GM23248 (cell line): ENCODE measurements around the gene GARRE1. TPM values are rescaled to one million over a fixed set of nuclear protein-coding genes. Genes with fewer than 3 reads are reported as not detected.
A peak's percentile ranks its signal among the peaks of the same experiment; 100 is the strongest.

Experiments used
- DNase-seq: peaks from one replicate; pipeline ENCODE4 v3.0.0-alpha.2; 2015
- H2AFZ ChIP-seq: fragments of 200-600 bp; sonication (generic); 2 replicates; pipeline ENCODE4 v1.6.1; 2016; ENCODE audit warnings: antibody characterized with exemption
- H3F3A ChIP-seq: fragments of 200-600 bp; sonication (generic); 2 replicates; pipeline ENCODE4 v1.6.1; 2016; ENCODE audit warnings: mild to moderate bottlenecking, antibody characterized with exemption, mixed run types; ENCODE audit not compliant: insufficient read depth
- H3K27ac ChIP-seq: fragments of 200-600 bp; sonication (generic); 2 replicates; pipeline ENCODE4 v1.5.1; 2016; ENCODE audit warnings: mild to moderate bottlenecking
- H3K27me3 ChIP-seq: fragments of 200-600 bp; sonication (generic); replicated peaks from 2 replicates; pipeline ENCODE4 v1.6.1; 2016; ENCODE audit warnings: mild to moderate bottlenecking; ENCODE audit not compliant: insufficient read depth
- H3K36me3 ChIP-seq: fragments of 200-600 bp; sonication (generic); 2 replicates; pipeline ENCODE4 v1.6.1; 2016; ENCODE audit warnings: low read depth, mild to moderate bottlenecking
- H3K4me1 ChIP-seq: fragments of 200-600 bp; sonication (generic); 2 replicates; pipeline ENCODE4 v1.6.1; 2016; ENCODE audit warnings: mild to moderate bottlenecking; ENCODE audit not compliant: insufficient read depth
- H3K4me2 ChIP-seq: fragments of 200-600 bp; sonication (generic); one replicate; pipeline ENCODE4 v1.6.1; 2016; ENCODE audit warnings: mild to moderate bottlenecking; ENCODE audit not compliant: unreplicated experiment
- H3K4me3 ChIP-seq: fragments of 200-600 bp; sonication (generic); 2 replicates; pipeline ENCODE4 v1.5.1; 2016; ENCODE audit warnings: mild to moderate bottlenecking
- H3K79me2 ChIP-seq: fragments of 200-600 bp; sonication (generic); 2 replicates; pipeline ENCODE4 v1.6.1; 2016; ENCODE audit warnings: mild to moderate bottlenecking; ENCODE audit not compliant: insufficient read depth
- H3K9ac ChIP-seq: fragments of 200-600 bp; sonication (generic); 2 replicates; pipeline ENCODE4 v1.6.1; 2016; ENCODE audit warnings: mild to moderate bottlenecking
- H3K9me2 ChIP-seq: fragments of 200-600 bp; sonication (generic); 2 replicates; pipeline ENCODE4 v1.6.1; 2016; ENCODE audit warnings: mixed run types, mild to moderate bottlenecking, moderate library complexity; ENCODE audit not compliant: insufficient read depth
- H3K9me3 ChIP-seq: fragments of 200-600 bp; sonication (generic); one replicate; pipeline ENCODE4 v1.6.1; 2017; ENCODE audit warnings: low read depth
- H4K20me1 ChIP-seq: fragments of 200-600 bp; sonication (generic); 2 replicates; pipeline ENCODE4 v1.6.0; 2016; ENCODE audit not compliant: insufficient read depth
- EZH2 ChIP-seq: fragments of 200-600 bp; sonication (generic); IDR thresholded peaks from 2 replicates; pipeline ENCODE4 v1.6.1; 2018; ENCODE audit warnings: antibody characterized with exemption, mild to moderate bottlenecking; ENCODE audit not compliant: insufficient read depth, poor library complexity, severe bottlenecking
- EZH2phosphoT487 ChIP-seq: fragments of 200-600 bp; sonication (generic); IDR thresholded peaks from 2 replicates; pipeline ENCODE4 v1.6.1; 2018; ENCODE audit warnings: antibody characterized with exemption, moderate library complexity, mild to moderate bottlenecking, low read depth; ENCODE audit not compliant: insufficient read depth
- WGBS, 2 experiments: methylation state at CpG; one replicate each; pipeline ENCODE4 v1.1.6; 2015 to 2017; ENCODE audit warnings: low lambda C conversion rate in 2 of 2, low coverage in 1 of 2; ENCODE audit errors: missing lambda C conversion rate in 2 of 2; 5-methylcytosine and 5-hydroxymethylcytosine counted together
- in situ Hi-C: fragments of 300-500 bp; cut with MboI; formaldehyde crosslinking; loops from 2 replicates; pipeline ENCODE4 v1.15.0; 2020
- polyA plus RNA-seq: library from polyadenylated mRNA; unstranded; fragments of >200 nt; fragmentation: Nextera tagmentation; extraction: Ambion mirVana; gene quantifications from 2 replicates; pipeline ENCODE4 v1.2.1, GENCODE V29; 2016
- total RNA-seq: library from RNA; depleted of rRNA; stranded (reverse); fragments of >200 nt; shearing (Covaris generic); gene quantifications from 2 replicates; pipeline ENCODE4 v1.2.3, GENCODE V29; 2014

The GARRE1 gene
- total and polyA plus RNA-seq, 2 experiments from 2014 or later = 12.1 to 19.0 TPM

DNA sequence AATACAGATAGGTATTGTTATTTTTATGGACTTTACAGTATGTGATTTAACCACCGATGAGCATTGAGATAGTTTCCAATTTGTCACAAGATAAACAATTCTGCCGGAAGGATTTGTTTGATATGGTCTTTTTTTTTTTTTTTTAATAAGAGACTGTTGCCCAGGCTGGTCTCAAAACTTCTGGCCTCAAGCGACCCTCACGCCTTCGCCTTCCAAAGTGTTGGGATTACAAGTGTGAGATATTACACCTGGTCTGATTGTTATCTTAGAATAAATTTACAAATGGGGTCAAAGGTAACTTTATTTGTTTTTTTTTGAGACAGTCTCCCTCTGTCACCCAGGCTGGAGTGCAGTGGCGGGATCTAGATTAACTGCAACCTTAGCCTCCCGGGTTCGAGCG, 1.2 kb downstream of the GARRE1 start:
- in situ Hi-C loops = no loop called here
- Histone ChIP-seq H3K79me2 (peaks cover 61% of the 10 kb centered on the region), H3K36me3 (no peaks in the 10 kb centered on the region), H3K27me3 (no peaks in the 10 kb centered on the region), H3F3A (peaks cover 22% of the 10 kb centered on the region; the same call in 1 of the 2 replicates), H3K4me3 (peak overlapping the region; percentile 78), H4K20me1 (no peaks in the 10 kb centered on the region), H2AFZ (peak overlapping the region; percentile 64), H3K27ac (peak overlapping the region; percentile 78), H3K9ac (peak overlapping the region; percentile 86), H3K9me2 (no peaks in the 10 kb centered on the region), H3K4me2 (peak overlapping the region; percentile 90), H3K9me3 (no peaks in the 10 kb centered on the region), H3K4me1 (peaks cover 37% of the 10 kb centered on the region)
- DNase-seq = no peak
- 63 to 64% methylated on average over 9 of the region's 9 CpGs for WGBS, 2 experiments
- TF ChIP-seq EZH2 = no peak

DNA sequence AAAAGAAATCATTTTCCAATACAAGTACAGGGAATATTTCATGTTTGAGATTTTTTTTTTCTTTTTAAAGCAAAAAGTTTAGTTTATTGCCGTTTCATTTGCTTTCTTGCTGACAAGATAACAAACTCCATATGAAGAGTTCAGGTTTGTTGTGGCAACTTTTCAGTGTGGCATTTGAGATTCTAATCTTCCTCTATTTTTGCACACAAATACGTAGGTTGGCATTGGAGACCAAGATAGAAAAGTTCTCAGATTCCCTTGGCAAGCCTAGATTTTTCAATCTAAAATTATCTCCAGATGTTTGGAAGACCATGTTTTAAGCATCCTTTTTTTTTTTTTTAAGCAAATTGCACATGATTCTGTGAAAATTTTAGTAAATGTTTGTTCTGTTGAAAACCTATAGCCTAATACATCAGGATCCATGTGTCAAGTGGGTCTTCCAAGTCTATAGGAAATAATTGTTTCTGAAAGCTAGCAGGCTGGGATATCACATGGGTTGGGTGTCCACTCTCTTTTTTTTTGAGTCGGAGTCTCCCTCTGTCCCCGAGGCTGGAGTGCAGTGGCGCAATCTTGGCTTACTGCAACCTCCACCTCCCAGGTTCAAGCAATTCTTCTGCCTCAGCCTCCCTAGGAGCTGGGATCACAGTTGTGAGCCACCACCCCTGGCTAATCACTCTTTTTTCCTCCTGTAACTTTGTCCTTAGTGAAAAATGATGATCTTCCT, 2.6 kb downstream of the GARRE1 start:
- DNase-seq = peak; percentile 73
- H3K9ac ChIP-seq = peak overlapping the region; percentile 63

DNA sequence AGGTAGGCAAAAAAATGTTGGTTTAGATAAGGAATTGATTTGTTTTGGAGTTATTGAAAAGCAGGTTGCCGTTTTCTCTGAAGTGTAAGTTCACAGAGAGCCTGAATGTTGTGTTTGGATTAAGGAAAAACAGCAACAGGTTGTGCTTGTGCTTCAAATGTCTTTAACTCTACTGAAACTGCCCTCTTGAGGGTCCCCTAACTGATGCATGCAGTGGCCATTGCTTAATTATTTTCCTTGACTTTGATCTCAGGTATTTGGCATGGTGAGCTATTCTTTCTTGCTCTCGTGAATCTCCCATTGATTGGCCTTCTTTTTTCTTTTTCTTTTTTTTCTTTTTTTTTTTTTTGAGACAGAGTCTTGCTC, 3.2 kb downstream of the GARRE1 start:
- TF ChIP-seq EZH2phosphoT487 = no peak
- TF ChIP-seq EZH2 = no peak
- H3K4me2 ChIP-seq = peak overlapping the region; percentile 38

More for the DNA sequence above, 2.6 kb downstream of the GARRE1 start:
- peak overlapping the region; percentile 38 for H3K4me2 ChIP-seq
- TF ChIP-seq EZH2 (no peak), EZH2phosphoT487 (no peak)
- H3K9me3 ChIP-seq = no peaks in the 10 kb centered on the region
- WGBS, 2 experiments = 24 to 36% methylated on average over 5 of the region's 5 CpGs
- H2AFZ ChIP-seq = no peak overlapping the region
- H4K20me1 ChIP-seq = no peaks in the 10 kb centered on the region
- peaks cover 76% of the 10 kb centered on the region for H3K79me2 ChIP-seq
- in situ Hi-C loops = no loop called here
- no peaks in the 10 kb centered on the region for H3K36me3 ChIP-seq
- no peaks in the 10 kb centered on the region for H3K9me2 ChIP-seq
- H3K4me1 ChIP-seq = peaks cover 46% of the 10 kb centered on the region
- no peaks in the 10 kb centered on the region for H3K27me3 ChIP-seq
- peak overlapping the region; percentile 78 for H3K27ac ChIP-seq
- peaks cover 24% of the 10 kb centered on the region; the same call in 1 of the 2 replicates for H3F3A ChIP-seq
- H3K4me3 ChIP-seq = peak overlapping the region; percentile 25

DNA sequence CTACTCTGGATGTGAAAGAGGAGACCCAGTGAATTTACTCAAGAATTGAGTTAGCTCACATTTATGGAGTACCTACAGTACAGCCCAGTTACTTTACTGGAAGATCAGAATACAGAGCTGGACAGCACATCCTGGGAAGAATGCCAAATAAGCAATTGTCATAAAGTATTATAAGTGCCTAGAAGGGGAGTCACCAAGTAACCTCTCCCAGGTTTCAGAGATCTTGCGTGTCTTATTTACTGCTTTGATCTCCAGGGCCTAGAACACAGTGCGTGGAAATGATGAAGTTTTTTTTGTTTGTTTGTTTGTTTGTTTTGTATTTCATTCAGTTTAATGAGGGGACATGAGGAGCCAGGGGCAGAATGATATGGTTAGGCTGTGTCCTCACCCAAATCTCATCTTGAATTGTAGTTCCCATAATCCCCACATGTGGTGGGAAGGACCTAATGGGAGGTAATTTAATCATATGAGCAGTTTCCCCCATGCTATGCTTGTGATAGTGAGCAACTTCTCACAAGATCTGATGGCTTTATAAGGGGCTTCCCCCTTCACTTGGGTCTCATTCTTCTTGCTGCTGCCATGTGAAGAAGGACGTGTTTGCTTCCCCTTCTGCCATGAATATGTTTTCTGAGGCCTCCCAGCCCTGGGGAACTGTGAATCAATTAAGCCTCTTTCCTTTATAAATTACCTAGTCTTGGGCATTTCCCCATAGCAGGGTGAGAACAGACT, 5.2 kb downstream of the GARRE1 start:
- H3K9ac ChIP-seq = no peak overlapping the region
- H4K20me1 ChIP-seq = no peaks in the 10 kb centered on the region
- 79 to 87% methylated on average over 3 of the region's 3 CpGs for WGBS, 2 experiments
- peaks cover 97% of the 10 kb centered on the region for H3K79me2 ChIP-seq
- H3K36me3 ChIP-seq = no peaks in the 10 kb centered on the region
- in situ Hi-C loops = no loop called here
- peaks cover 46% of the 10 kb centered on the region for H3K4me1 ChIP-seq
- no peak overlapping the region for H3K27ac ChIP-seq
- no peak for TF ChIP-seq EZH2phosphoT487
- TF ChIP-seq EZH2 = no peak
- no peak overlapping the region for H3K4me2 ChIP-seq
- no peaks in the 10 kb centered on the region for H3K9me2 ChIP-seq
- H3K9me3 ChIP-seq = no peaks in the 10 kb centered on the region
- no peaks in the 10 kb centered on the region for H3K27me3 ChIP-seq
- peak; percentile 52 for DNase-seq
- no peak overlapping the region for H2AFZ ChIP-seq
- peaks cover 24% of the 10 kb centered on the region; the same call in 1 of the 2 replicates for H3F3A ChIP-seq
- no peak overlapping the region for H3K4me3 ChIP-seq

More for the DNA sequence above, 3.2 kb downstream of the GARRE1 start:
- Histone ChIP-seq H3F3A (peaks cover 24% of the 10 kb centered on the region; the same call in 1 of the 2 replicates), H3K36me3 (no peaks in the 10 kb centered on the region), H3K9me2 (no peaks in the 10 kb centered on the region), H3K9ac (peak overlapping the region; percentile 63), H3K27ac (peak overlapping the region; percentile 78), H3K27me3 (no peaks in the 10 kb centered on the region), H3K4me1 (peaks cover 46% of the 10 kb centered on the region), H3K9me3 (no peaks in the 10 kb centered on the region), H2AFZ (no peak overlapping the region), H4K20me1 (no peaks in the 10 kb centered on the region), H3K4me3 (peak overlapping the region; percentile 25; the same call in 1 of the 2 replicates), H3K79me2 (peaks cover 81% of the 10 kb centered on the region)
- in situ Hi-C loops = no loop called here
- DNase-seq = no peak
- WGBS, 2 experiments = 61 to 65% methylated on average over 2 of the region's 2 CpGs
